Astrocyte (in vitro differentiated cells and primary cell): ENCODE measurements around the gene NCAM1. TPM values are rescaled to one million over a fixed set of nuclear protein-coding genes. Genes with fewer than 3 reads are reported as not detected.

Experiments
- DNase-seq: peaks from one replicate; pipeline ENCODE4 v3.0.0-alpha.2; 2010; ENCODE audit warnings: low read depth
- FAIRE-seq: peaks from 2 replicates; lab custom pipeline; 2011; peaks lifted over from hg19 to GRCh38; lab: Jason Lieb, UNC
- H2AFZ ChIP-seq: 2 replicates; pipeline ENCODE4 v1.6.0; 2012; ENCODE audit warnings: low read depth, low read length, inconsistent platforms
- H3K27ac ChIP-seq: 2 replicates; pipeline ENCODE4 v1.5.1; 2011; ENCODE audit warnings: low read depth, low read length, inconsistent platforms
- H3K27me3 ChIP-seq: 2 replicates; pipeline ENCODE4 v1.6.0; 2011; ENCODE audit warnings: low read length, inconsistent platforms; ENCODE audit not compliant: insufficient read depth
- H3K36me3 ChIP-seq: 2 replicates; pipeline ENCODE4 v1.5.1; 2011; ENCODE audit warnings: low read length, inconsistent platforms; ENCODE audit not compliant: insufficient read depth
- H3K4me1 ChIP-seq: 2 replicates; pipeline ENCODE4 v1.5.1; 2011; ENCODE audit warnings: low read length, inconsistent platforms; ENCODE audit not compliant: insufficient read depth
- H3K4me2 ChIP-seq: 2 replicates; pipeline ENCODE4 v1.6.0; 2012; ENCODE audit warnings: low read length, inconsistent platforms
- H3K4me3 ChIP-seq: 2 replicates; pipeline ENCODE4 v1.5.1; 2011; ENCODE audit warnings: low read depth, mild to moderate bottlenecking, low read length, inconsistent platforms; ENCODE audit not compliant: insufficient read depth
- H3K79me2 ChIP-seq: 2 replicates; pipeline ENCODE4 v1.6.0; 2012; ENCODE audit warnings: mild to moderate bottlenecking, low read length, inconsistent platforms; ENCODE audit not compliant: insufficient read depth
- H3K9ac ChIP-seq: 2 replicates; pipeline ENCODE4 v1.6.0; 2012; ENCODE audit warnings: mild to moderate bottlenecking, low read length, inconsistent platforms
- H3K9me3 ChIP-seq: 2 replicates; pipeline ENCODE4 v1.5.1; 2012; ENCODE audit warnings: low read depth, mild to moderate bottlenecking, low read length, inconsistent platforms; ENCODE audit not compliant: insufficient read depth
- H4K20me1 ChIP-seq: 2 replicates; pipeline ENCODE4 v1.6.0; 2012; ENCODE audit warnings: low read length, inconsistent platforms; ENCODE audit not compliant: insufficient read depth
- H3K27ac Mint-ChIP-seq: one replicate; pipeline ENCODE4 v1.8.0; 2021; ENCODE audit warnings: mild to moderate bottlenecking, mixed read lengths; ENCODE audit not compliant: unreplicated experiment
- H3K27me3 Mint-ChIP-seq: one replicate; pipeline ENCODE4 v1.8.0; 2021; ENCODE audit warnings: low read depth, mixed read lengths; ENCODE audit not compliant: unreplicated experiment
- H3K36me3 Mint-ChIP-seq: one replicate; pipeline ENCODE4 v1.8.0; 2021; ENCODE audit warnings: low read depth, mixed read lengths; ENCODE audit not compliant: unreplicated experiment
- H3K4me1 Mint-ChIP-seq: one replicate; pipeline ENCODE4 v1.8.0; 2021; ENCODE audit warnings: low read depth, mixed read lengths; ENCODE audit not compliant: unreplicated experiment
- H3K4me3 Mint-ChIP-seq: one replicate; pipeline ENCODE4 v1.8.0; 2021; ENCODE audit warnings: mild to moderate bottlenecking, moderate library complexity, mixed read lengths; ENCODE audit not compliant: unreplicated experiment
- H3K9me3 Mint-ChIP-seq: one replicate; pipeline ENCODE4 v1.8.0; 2021; ENCODE audit warnings: mild to moderate bottlenecking, mixed read lengths; ENCODE audit not compliant: unreplicated experiment
- CTCF ChIP-seq: IDR thresholded peaks from 2 replicates; pipeline ENCODE4 v1.5.1; 2011; ENCODE audit warnings: low read depth, mild to moderate bottlenecking, inconsistent platforms, low read length, moderate library complexity; ENCODE audit not compliant: insufficient read depth
- EZH2 ChIP-seq: IDR thresholded peaks from 2 replicates; pipeline ENCODE4 v1.6.1; 2012; ENCODE audit warnings: mild to moderate bottlenecking, low read length, inconsistent platforms; ENCODE audit not compliant: insufficient read depth
- total RNA-seq: library from RNA; stranded (reverse); gene quantifications from 2 replicates; pipeline ENCODE4 v1.2.1, GENCODE V29; 2021

Gene NCAM1
- total RNA-seq, 1 donor from 2014 or later, result 17.4 TPM

- Histone ChIP-seq H3K4me2 (no peak overlapping the region), H3K36me3 (no peaks in the 10 kb centered on the region), H3K4me1 (peaks cover 17% of the 10 kb centered on the region), H3K4me3 (no peak overlapping the region), H3K27ac (no peak overlapping the region), H2AFZ (no peak overlapping the region), H3K9me3 (no peaks in the 10 kb centered on the region), H3K79me2 (no peaks in the 10 kb centered on the region), H3K9ac (no peak overlapping the region), H3K27me3 (peaks cover 10% of the 10 kb centered on the region), H4K20me1 (no peaks in the 10 kb centered on the region)
- H3K27me3 Mint-ChIP-seq, result peaks cover 3% of the 10 kb centered on the region
- no peaks in the 10 kb centered on the region for H3K9me3 Mint-ChIP-seq
- TF ChIP-seq CTCF (no peak), EZH2 (no peak)
- DNase-seq (no peak), FAIRE-seq (no peak)
- no peak overlapping the region for H3K4me3 Mint-ChIP-seq
- H3K27ac Mint-ChIP-seq, result no peak overlapping the region
- H3K4me1 Mint-ChIP-seq, result peaks cover 25% of the 10 kb centered on the region
- H3K36me3 Mint-ChIP-seq, result no peaks in the 10 kb centered on the region
Measured at GRCh38 chr11:113173126-113173525, 211.9 kb downstream of the NCAM1 start.

GRCh38 chr11:113174882-113175281, 213.7 kb downstream of the NCAM1 start:
- H3K4me3 ChIP-seq, result no peak overlapping the region
- TF ChIP-seq EZH2 (no peak), CTCF (no peak)
- Mint-ChIP-seq H3K4me1 (peaks cover 35% of the 10 kb centered on the region), H3K9me3 (no peaks in the 10 kb centered on the region), H3K4me3 (no peak overlapping the region), H3K36me3 (no peaks in the 10 kb centered on the region), H3K27me3 (no peaks in the 10 kb centered on the region), H3K27ac (no peak overlapping the region)
- FAIRE-seq (no peak), DNase-seq (no peak)
- no peaks in the 10 kb centered on the region for H3K9me3 ChIP-seq
- H4K20me1 ChIP-seq, result no peaks in the 10 kb centered on the region
- no peak overlapping the region for H2AFZ ChIP-seq
- no peaks in the 10 kb centered on the region for H3K79me2 ChIP-seq
- H3K27ac ChIP-seq, result no peak overlapping the region
- no peak overlapping the region for H3K4me2 ChIP-seq
- no peak overlapping the region for H3K9ac ChIP-seq
- peaks cover 21% of the 10 kb centered on the region for H3K27me3 ChIP-seq
- peaks cover 17% of the 10 kb centered on the region for H3K4me1 ChIP-seq
- H3K36me3 ChIP-seq, result no peaks in the 10 kb centered on the region

GRCh38 chr11:113176599-113177360, 215.6 kb downstream of the NCAM1 start:
- Mint-ChIP-seq H3K4me1 (peaks cover 39% of the 10 kb centered on the region), H3K4me3 (no peak overlapping the region), H3K27ac (peak overlapping the region; percentile 82), H3K27me3 (peaks cover 2% of the 10 kb centered on the region), H3K9me3 (no peaks in the 10 kb centered on the region), H3K36me3 (no peaks in the 10 kb centered on the region)
- H3K36me3 ChIP-seq, result no peaks in the 10 kb centered on the region
- H3K4me3 ChIP-seq, result no peak overlapping the region
- peaks cover 24% of the 10 kb centered on the region for H3K27me3 ChIP-seq
- peak overlapping the region; percentile 36 for H3K27ac ChIP-seq
- TF ChIP-seq EZH2, result no peak
- peak overlapping the region; percentile 36 for H3K4me2 ChIP-seq
- no peak overlapping the region for H2AFZ ChIP-seq
- peak; percentile 95 for DNase-seq
- H4K20me1 ChIP-seq, result no peaks in the 10 kb centered on the region
- no peaks in the 10 kb centered on the region for H3K9me3 ChIP-seq
- no peak overlapping the region for H3K9ac ChIP-seq
- H3K79me2 ChIP-seq, result no peaks in the 10 kb centered on the region
- peaks cover 17% of the 10 kb centered on the region for H3K4me1 ChIP-seq
- no peak for FAIRE-seq
